ENCODE data around the gene OR10G7.

Gene OR10G7

DNA sequence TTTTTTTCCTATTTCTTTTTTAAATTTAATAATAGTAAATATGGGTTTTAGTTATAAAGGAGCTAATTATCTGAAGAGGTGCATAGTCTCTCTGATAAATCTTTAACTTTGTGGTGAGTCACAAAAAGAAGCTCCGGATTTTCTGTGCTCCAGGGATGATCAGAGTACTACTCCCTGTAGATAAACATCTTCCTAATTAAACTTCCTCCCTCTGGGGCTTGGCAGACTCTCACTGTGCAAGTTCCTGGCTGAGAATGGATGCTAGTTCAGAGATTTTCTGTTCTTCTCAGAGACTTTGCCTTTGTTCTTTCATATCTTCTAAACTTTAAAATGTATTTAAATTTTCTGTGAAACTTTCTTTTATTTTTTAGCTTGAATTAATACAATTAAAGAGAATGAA lies at the start of gene OR10G7:
OR10G7 (minus strand) TSS at position 72 of the 400 bp plus-strand sequence. CDS start 2,324 bp downstream, outside the sequence.
- DNase-seq, result no peak

DNA sequence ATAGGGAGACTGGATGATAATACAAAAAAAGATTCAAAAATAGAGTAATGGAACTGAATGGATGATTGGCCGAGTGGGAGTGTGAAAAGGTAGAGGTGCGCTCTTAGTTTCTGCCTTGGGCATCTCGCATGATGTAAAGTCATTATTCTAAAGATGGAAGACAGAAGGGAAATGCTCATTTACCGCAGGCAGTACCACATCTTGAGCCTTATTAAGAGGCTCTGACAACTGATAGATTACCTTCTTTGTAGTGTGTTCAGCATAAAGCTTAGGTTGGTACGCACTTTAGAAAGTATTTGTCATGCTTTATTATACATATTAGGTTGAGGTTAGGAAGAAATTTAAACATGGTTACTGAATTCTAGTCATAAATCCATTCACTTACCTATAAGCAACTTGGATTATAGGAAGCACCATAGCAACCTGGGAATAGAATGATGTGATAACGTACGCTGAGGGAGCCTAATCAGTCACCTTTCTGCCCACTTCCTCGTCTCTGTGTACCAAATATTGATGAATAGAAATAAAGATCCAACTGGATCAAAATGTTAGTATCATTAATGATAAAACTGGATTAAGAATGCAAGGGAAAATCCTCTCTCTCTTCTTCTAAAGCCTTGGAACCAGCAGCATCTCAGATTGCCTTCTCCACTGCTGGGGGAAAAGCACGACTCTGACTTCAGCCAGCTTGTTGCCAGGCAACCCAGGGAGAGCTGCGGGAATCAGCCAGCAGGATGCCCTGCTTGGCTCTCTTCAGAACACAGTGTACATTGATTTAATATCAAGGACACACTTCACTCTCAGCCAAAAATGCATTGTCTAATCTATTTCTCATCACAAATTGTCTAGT lies 45.1 kb upstream of the OR10G7 start:
- DNase-seq, result no peak

GRCh38 chr11:124085583-124085982 lies 44.5 kb upstream of the OR10G7 start:
- no peak for DNase-seq

GRCh38 chr11:124082371-124082770 lies 41.2 kb upstream of the OR10G7 start:
- DNase-seq, result no peak

DNA sequence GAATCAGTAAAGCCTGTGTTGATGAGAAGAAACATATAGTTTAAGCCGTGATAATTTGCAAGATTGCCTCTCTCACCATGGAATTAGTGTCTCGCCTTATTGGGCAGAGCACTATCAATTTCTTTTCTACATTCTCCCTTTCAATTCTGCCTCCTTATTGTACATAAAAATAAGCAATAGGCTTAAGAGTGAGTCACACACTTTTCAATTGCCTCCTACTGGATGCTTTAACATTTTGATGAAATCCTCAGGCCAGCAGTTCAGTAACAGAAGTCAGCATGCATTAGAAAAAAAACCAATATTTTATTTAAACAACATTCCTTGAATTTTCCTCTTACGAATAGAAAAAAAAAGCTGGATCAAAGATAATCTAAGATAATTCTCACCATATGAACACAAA lies 40.4 kb upstream of the OR10G7 start:
- no peak for DNase-seq

GRCh38 chr11:124080327-124081001 lies 39.3 kb upstream of the OR10G7 start:
- DNase-seq, result no peak

- DNase-seq, result no peak
Observed at GRCh38 chr11:124079631-124080326, 38.7 kb upstream of the OR10G7 start.

- DNase-seq, result no peak
Observed at GRCh38 chr11:124078591-124078990, 37.5 kb upstream of the OR10G7 start.

- DNase-seq, result no peak
Observed at GRCh38 chr11:124077266-124077665, 36.1 kb upstream of the OR10G7 start.

GRCh38 chr11:124075841-124076651 lies 34.9 kb upstream of the OR10G7 start:
- DNase-seq, result no peak

DNA sequence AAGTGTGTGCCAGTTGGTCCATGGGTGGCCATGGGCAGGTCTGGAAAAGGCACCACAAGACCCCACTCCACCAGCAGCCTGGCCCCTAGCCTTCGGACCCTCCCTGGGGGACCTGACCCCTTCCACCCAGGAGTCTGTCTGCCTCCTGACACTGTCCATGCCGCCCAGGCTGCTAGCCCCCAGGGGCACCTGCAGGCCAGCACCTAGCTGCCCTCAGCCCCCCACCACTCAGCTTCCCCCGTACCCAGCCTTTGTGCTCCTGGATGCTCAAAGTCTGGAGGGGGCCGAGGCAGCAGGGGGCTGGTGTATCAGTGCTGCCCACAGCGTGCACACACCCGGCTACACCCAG lies 34.3 kb upstream of the OR10G7 start:
- DNase-seq, result no peak

DNA sequence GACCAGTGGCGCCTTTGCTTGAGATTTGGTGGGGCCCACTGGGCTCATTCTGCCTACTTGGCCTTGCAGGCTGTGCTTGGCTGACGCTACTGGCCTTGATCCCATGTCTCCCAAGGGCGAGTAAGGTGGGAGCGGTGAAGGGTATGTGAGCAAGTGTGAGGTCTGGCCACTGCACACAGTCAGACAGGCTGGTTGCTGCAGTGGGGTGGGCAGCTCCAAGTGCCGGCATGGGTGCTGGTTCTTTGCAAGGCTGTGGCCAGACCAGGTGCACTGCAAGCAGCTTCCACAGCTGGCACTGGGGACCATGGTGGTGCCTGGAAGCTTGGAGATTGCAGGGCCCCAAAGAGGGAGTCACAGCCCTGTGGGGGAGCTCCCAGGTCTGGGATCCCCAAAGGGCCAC lies 33.4 kb upstream of the OR10G7 start:
- no peak for DNase-seq

DNA sequence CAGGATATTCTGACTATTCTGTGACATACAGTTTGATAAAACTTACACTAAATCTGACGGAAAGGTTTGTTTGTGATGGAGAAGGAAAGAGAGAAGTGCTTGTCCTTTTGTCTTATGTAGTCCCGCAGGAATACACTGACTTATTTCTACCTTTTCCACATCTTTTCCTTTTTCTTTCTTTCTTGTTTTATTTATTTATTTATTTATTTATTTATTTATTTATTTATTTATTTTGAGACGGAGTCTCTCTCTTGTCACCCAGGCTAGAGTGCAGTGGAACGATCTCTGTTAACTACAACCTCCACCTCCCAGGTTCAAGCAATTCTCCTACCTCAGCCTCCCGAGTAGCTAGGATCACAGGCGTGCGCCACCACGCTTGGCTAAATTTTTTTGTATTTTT lies 31.0 kb upstream of the OR10G7 start:
- no peak for DNase-seq

DNA sequence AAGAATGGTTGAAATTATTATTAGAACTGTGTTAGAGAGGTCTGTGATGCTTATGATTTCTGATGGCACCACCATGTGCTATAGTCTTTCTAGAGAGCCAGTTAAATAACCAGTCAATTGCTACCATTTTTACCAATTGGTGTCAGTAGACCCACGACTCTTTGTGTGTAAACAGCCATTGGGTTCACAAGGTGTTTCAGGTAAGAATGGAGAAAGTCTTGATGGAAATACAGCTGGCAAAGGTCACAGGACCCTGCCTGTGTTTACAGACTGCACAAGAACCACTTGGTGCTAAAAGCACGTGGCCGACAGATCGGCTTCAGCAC lies 30.5 kb upstream of the OR10G7 start:
- no peak for DNase-seq

DNA sequence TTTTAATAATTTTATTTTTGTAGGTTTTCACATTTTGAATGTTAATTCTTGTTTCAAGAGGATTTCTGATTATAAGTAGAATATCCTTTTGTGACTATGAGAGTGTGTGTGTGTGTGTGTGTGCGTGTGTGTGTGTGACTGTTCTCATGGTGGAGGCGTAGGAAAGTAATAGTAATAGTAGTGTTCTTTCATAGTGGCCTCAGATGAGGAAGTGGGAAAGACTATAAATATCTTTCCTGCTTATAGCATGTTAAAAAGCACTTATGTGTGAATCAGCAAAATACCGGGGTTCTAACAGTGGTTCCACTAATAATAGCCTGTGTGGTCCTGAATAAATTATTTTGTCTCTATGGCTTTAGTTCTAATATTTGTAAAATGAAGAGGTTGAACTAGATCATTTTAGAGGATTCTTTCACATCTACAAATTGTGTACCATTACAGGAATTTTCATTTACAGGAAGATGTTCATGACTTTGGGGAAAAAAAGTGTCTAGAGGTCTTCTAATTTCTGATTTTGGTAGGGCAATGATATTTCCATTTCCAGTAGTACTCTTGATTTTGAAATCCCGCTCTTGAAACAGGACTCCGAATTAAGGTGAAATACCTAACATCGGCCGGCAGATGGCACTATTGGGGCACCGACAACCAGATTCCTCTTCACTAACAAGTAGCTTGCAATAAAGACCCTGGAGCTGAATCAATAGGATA lies 29.9 kb upstream of the OR10G7 start:
- DNase-seq, result peak; percentile 20 to 41 (median 32)

DNA sequence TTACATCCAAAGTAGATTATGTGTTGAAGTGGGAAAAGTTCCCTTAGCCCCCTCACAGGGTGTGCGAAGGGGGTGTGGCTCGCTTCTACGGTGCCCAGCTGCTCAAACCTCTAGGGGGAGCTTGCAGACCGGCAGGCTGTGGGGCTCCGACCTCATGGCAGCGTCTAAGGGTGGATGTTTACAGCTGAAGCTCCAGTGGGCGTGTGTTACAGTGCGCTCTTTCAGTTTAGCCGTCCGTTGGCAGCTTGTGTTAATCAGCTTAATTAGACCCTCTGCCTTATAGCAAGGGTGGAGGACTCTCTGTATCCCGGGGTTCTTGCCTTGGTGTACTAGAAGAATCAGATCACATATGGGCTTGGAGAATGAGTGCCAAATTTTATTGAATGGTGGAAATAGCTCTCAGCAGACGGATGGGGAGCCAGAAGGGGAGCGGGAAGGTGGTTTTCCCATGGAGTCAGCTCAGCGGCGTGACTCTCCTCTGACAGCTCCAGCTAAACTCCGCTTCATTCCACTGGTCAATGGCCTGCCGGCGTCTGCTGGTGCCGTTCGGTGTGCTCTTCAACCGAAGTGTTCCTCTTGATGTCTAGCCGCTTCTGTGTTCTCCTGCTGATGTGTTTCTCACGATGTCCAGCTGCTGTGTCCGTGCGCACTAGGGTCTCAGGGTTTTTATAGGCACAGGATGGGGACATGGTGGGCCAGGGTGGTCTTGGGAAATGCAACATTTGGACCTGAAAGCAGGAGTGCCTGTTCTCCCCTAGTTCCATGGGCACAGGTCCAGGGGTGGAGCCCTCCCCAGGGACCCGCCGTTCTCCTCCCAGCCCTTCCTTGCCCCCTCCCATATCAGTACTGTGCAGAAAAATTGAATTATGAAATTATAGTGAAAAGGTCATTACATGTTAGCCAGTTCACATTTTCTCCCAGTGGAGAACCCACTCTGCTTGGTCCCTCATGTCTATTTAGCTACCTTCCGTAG lies 28.6 kb upstream of the OR10G7 start:
- DNase-seq, result no peak

DNA sequence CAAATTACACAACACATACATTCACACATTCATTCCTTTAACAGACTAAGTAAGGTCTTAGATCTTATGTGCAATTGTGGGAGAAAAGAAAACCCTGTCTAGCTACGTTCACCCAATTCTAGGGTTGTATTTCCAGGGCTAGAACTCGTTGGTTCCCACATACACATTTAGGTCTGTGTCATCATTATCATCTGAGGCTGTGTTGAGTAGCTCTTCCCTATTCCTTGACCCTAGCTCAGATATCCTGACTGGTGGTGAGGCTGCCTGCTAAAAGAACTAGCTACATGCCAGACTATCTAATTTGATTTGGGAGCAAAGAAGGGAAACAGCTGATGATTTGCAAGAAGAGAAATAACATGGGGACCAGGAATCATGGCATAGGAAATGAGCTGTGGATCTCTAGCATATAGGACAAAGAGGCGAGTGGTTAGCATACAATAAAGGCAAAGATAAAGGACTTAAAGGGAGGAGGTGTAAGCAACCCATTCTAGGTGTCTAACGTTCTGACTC lies 27.5 kb upstream of the OR10G7 start:
- no peak for DNase-seq

DNA sequence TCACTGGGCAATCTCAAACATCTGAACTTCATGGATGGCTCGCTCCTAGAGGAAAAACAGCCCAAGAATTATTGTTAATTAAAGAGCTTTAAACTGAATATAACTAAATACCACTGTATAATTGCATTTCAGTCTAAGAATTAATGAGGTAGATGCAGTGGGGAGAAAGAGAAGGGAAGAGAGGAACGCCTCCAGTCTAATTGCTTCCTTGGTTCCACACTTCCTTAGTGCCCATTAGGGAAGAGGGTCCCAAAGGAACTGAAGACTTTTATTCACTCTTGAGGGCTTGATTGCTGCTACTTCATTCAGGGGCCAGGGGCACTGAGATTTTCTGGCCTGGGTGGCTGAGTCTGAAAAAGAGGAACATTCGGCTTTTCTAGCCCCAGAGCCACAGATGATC lies 11.8 kb upstream of the OR10G7 start:
- DNase-seq, result no peak

- no peak for DNase-seq
Observed at GRCh38 chr11:124050748-124051147, 9.6 kb upstream of the OR10G7 start.

DNA sequence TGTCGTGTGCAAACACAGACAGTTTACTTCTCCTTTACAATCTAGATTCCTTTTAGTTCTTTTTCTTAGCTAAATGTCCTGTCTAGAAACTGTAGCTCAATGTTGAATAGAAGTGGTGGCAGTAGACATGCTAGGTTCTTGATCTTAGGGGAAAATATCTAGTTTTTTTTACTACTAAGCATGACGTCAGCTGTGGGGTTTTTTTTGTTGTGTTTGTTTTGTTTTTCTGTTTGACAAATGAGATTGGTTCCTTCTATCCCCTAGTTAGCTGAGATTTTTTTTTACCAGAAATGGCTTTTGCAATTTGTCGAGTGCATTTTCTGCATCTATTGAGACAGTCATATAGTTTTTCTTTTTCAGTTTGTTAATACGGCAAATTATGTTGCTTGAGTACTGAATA lies 2.3 kb upstream of the OR10G7 start:
- DNase-seq, result no peak

GRCh38 chr11:124039557-124039956 lies 1.6 kb downstream of the OR10G7 start:
- DNase-seq, result no peak
